Activated T-helper 17 cell treated with anti-CD3 and anti-CD28 coated beads, Interleukin-2, amount 50 U/mL, for 72 hours (primary cell): Measurements from ENCODE around the gene KCNJ15. TPM values are rescaled to one million over a fixed set of nuclear protein-coding genes. Genes with fewer than 3 reads are reported as not detected.
"Not testable (repeated sequence)": the region's sequence is repeated elsewhere in the genome, so short reads cannot be mapped to it uniquely, and the experiment has no call there.

Experiments used
- ATAC-seq: fragments of 150-1000 bp; cut with Tn5 transposase; replicated peaks from 2 replicates; pipeline ENCODE4 v1.10.0; 2021; ENCODE audit warnings: mild to moderate bottlenecking, moderate library complexity
- H3K27ac Mint-ChIP-seq: one replicate; pipeline ENCODE4 v1.8.0; 2022; ENCODE audit warnings: mixed read lengths
- H3K27me3 Mint-ChIP-seq: one replicate; pipeline ENCODE4 v1.8.0; 2022; ENCODE audit warnings: mixed read lengths
- H3K36me3 Mint-ChIP-seq: one replicate; pipeline ENCODE4 v1.8.0; 2022; ENCODE audit warnings: low read depth, mild to moderate bottlenecking, mixed read lengths
- H3K4me1 Mint-ChIP-seq: one replicate; pipeline ENCODE4 v1.8.0; 2022; ENCODE audit warnings: mixed read lengths
- H3K4me3 Mint-ChIP-seq: one replicate; pipeline ENCODE4 v1.8.0; 2022; ENCODE audit warnings: mild to moderate bottlenecking, mixed read lengths
- H3K9me3 Mint-ChIP-seq: one replicate; pipeline ENCODE4 v1.8.0; 2022; ENCODE audit warnings: mixed read lengths
- total RNA-seq, 2 donors: library from RNA; stranded (reverse); gene quantifications; one replicate each; pipeline ENCODE4 v1.2.3, GENCODE V29; 2022

KCNJ15 gene
- total RNA-seq = under 1 TPM; 0.09 to 0.69 TPM

GRCh38 chr21:38256599-38257302 is at the start of gene KCNJ15:
Gene KCNJ15 (plus strand): TSS chr21:38256991. CDS start chr21:38299262, 42,271 bp downstream.
- H3K4me3 Mint-ChIP-seq = no peak within 1 kb of the TSS
- no peaks in the 10 kb centered on the region for H3K9me3 Mint-ChIP-seq
- H3K27ac Mint-ChIP-seq = no peak within 1 kb of the TSS
- no peaks in the 10 kb centered on the region for H3K4me1 Mint-ChIP-seq
- ATAC-seq = no peak
- peaks cover 18% of the 10 kb centered on the region for H3K27me3 Mint-ChIP-seq
- no peaks in the 10 kb centered on the region for H3K36me3 Mint-ChIP-seq

GRCh38 chr21:38208118-38208517 is 48.7 kb upstream of the KCNJ15 start:
- Mint-ChIP-seq H3K27ac (no peak overlapping the region), H3K27me3 (peaks cover 47% of the 10 kb centered on the region), H3K9me3 (no peaks in the 10 kb centered on the region), H3K36me3 (no peaks in the 10 kb centered on the region), H3K4me1 (no peaks in the 10 kb centered on the region), H3K4me3 (no peak overlapping the region)
- no peak for ATAC-seq

GRCh38 chr21:38211321-38211720 is 45.5 kb upstream of the KCNJ15 start:
- no peaks in the 10 kb centered on the region for H3K4me1 Mint-ChIP-seq
- H3K27me3 Mint-ChIP-seq = peaks cover 46% of the 10 kb centered on the region
- H3K9me3 Mint-ChIP-seq = no peaks in the 10 kb centered on the region

GRCh38 chr21:38212706-38213105 is 44.1 kb upstream of the KCNJ15 start:
- no peak overlapping the region for H3K27ac Mint-ChIP-seq
- peaks cover 42% of the 10 kb centered on the region for H3K27me3 Mint-ChIP-seq
- no peak for ATAC-seq
- no peaks in the 10 kb centered on the region for H3K4me1 Mint-ChIP-seq
- no peaks in the 10 kb centered on the region for H3K36me3 Mint-ChIP-seq
- H3K9me3 Mint-ChIP-seq = no peaks in the 10 kb centered on the region
- no peak overlapping the region for H3K4me3 Mint-ChIP-seq

More at GRCh38 chr21:38211321-38211720, 45.5 kb upstream of the KCNJ15 start:
- Mint-ChIP-seq H3K4me3 (no peak overlapping the region), H3K36me3 (no peaks in the 10 kb centered on the region), H3K27ac (no peak overlapping the region)
- no peak for ATAC-seq

- H3K27ac Mint-ChIP-seq = no peak overlapping the region
- H3K4me1 Mint-ChIP-seq = peaks cover 5% of the 10 kb centered on the region
- H3K27me3 Mint-ChIP-seq = peaks cover 11% of the 10 kb centered on the region
- H3K4me3 Mint-ChIP-seq = no peak overlapping the region
- ATAC-seq = peak; percentile 56
- H3K9me3 Mint-ChIP-seq = peaks cover 14% of the 10 kb centered on the region
- H3K36me3 Mint-ChIP-seq = no peaks in the 10 kb centered on the region
Observed at GRCh38 chr21:38219049-38219628, 37.7 kb upstream of the KCNJ15 start.

- H3K4me3 Mint-ChIP-seq = no peak overlapping the region
- H3K27ac Mint-ChIP-seq = no peak overlapping the region
- H3K27me3 Mint-ChIP-seq = peaks cover 4% of the 10 kb centered on the region
- no peak for ATAC-seq
- peaks cover 5% of the 10 kb centered on the region for H3K4me1 Mint-ChIP-seq
- H3K36me3 Mint-ChIP-seq = no peaks in the 10 kb centered on the region
- H3K9me3 Mint-ChIP-seq = peaks cover 15% of the 10 kb centered on the region
Observed at GRCh38 chr21:38220270-38220737, 36.5 kb upstream of the KCNJ15 start.

- Mint-ChIP-seq H3K9me3 (peaks cover 15% of the 10 kb centered on the region), H3K4me1 (peaks cover 5% of the 10 kb centered on the region), H3K27me3 (peaks cover 4% of the 10 kb centered on the region), H3K36me3 (no peaks in the 10 kb centered on the region), H3K27ac (no peak overlapping the region), H3K4me3 (no peak overlapping the region)
- peak; percentile 28 for ATAC-seq
Observed at GRCh38 chr21:38221594-38221993, 35.2 kb upstream of the KCNJ15 start.

GRCh38 chr21:38223893-38224540 is 32.8 kb upstream of the KCNJ15 start:
- Mint-ChIP-seq H3K27ac (no peak overlapping the region), H3K27me3 (peaks cover 2% of the 10 kb centered on the region), H3K4me3 (no peak overlapping the region), H3K4me1 (peaks cover 2% of the 10 kb centered on the region), H3K9me3 (peaks cover 31% of the 10 kb centered on the region), H3K36me3 (no peaks in the 10 kb centered on the region)
- no peak for ATAC-seq

- Mint-ChIP-seq H3K4me1 (no peaks in the 10 kb centered on the region), H3K9me3 (peaks cover 36% of the 10 kb centered on the region)
Observed at GRCh38 chr21:38227401-38227800, 29.4 kb upstream of the KCNJ15 start.

GRCh38 chr21:38228115-38228514 is 28.7 kb upstream of the KCNJ15 start:
- H3K36me3 Mint-ChIP-seq = no peaks in the 10 kb centered on the region
- ATAC-seq = no peak
- H3K27me3 Mint-ChIP-seq = no peaks in the 10 kb centered on the region
- no peak overlapping the region for H3K27ac Mint-ChIP-seq
- H3K9me3 Mint-ChIP-seq = peaks cover 34% of the 10 kb centered on the region
- no peaks in the 10 kb centered on the region for H3K4me1 Mint-ChIP-seq
- H3K4me3 Mint-ChIP-seq = no peak overlapping the region

More at GRCh38 chr21:38227401-38227800, 29.4 kb upstream of the KCNJ15 start:
- Mint-ChIP-seq H3K27me3 (no peaks in the 10 kb centered on the region), H3K27ac (no peak overlapping the region), H3K4me3 (no peak overlapping the region), H3K36me3 (no peaks in the 10 kb centered on the region)
- ATAC-seq = no peak

GRCh38 chr21:38228537-38228936 is 28.3 kb upstream of the KCNJ15 start:
- no peaks in the 10 kb centered on the region for H3K27me3 Mint-ChIP-seq
- no peaks in the 10 kb centered on the region for H3K36me3 Mint-ChIP-seq
- ATAC-seq = no peak
- no peak overlapping the region for H3K27ac Mint-ChIP-seq
- H3K4me1 Mint-ChIP-seq = no peaks in the 10 kb centered on the region
- H3K4me3 Mint-ChIP-seq = no peak overlapping the region
- peaks cover 34% of the 10 kb centered on the region for H3K9me3 Mint-ChIP-seq

- no peaks in the 10 kb centered on the region for H3K27me3 Mint-ChIP-seq
- H3K4me1 Mint-ChIP-seq = no peaks in the 10 kb centered on the region
- ATAC-seq = no peak
- no peaks in the 10 kb centered on the region for H3K36me3 Mint-ChIP-seq
- no peak overlapping the region for H3K27ac Mint-ChIP-seq
- peaks cover 27% of the 10 kb centered on the region for H3K9me3 Mint-ChIP-seq
- H3K4me3 Mint-ChIP-seq = no peak overlapping the region
Observed at GRCh38 chr21:38229260-38229877, 27.4 kb upstream of the KCNJ15 start.

- peaks cover 11% of the 10 kb centered on the region for H3K9me3 Mint-ChIP-seq
- no peak for ATAC-seq
- no peaks in the 10 kb centered on the region for H3K36me3 Mint-ChIP-seq
- H3K4me1 Mint-ChIP-seq = no peaks in the 10 kb centered on the region
- no peak overlapping the region for H3K4me3 Mint-ChIP-seq
- H3K27ac Mint-ChIP-seq = no peak overlapping the region
- peaks cover 3% of the 10 kb centered on the region for H3K27me3 Mint-ChIP-seq
Observed at GRCh38 chr21:38234395-38235142, 22.2 kb upstream of the KCNJ15 start.

GRCh38 chr21:38235251-38235650 is 21.5 kb upstream of the KCNJ15 start:
- H3K4me3 Mint-ChIP-seq, H3K4me1 Mint-ChIP-seq, ATAC-seq, H3K9me3 Mint-ChIP-seq, H3K36me3 Mint-ChIP-seq, H3K27ac Mint-ChIP-seq, H3K27me3 Mint-ChIP-seq: not testable (repeated sequence)
